H1 (cell line): ENCODE data around the gene POLA2. TPM values are rescaled to one million over a fixed set of nuclear protein-coding genes. Genes with fewer than 3 reads are reported as not detected.

Experiments used
- CTCF ChIA-PET: fragments of 300-600 bp; sonication (Branson Sonifier 250); formaldehyde crosslinking; loops from one replicate; lab custom pipeline; 2021; ENCODE audit not compliant: partially characterized antibody; lab: Charles Lee
- POLR2A ChIA-PET: fragments of 300-600 bp; sonication (Branson Sonifier 250); formaldehyde crosslinking; loops from one replicate; lab custom pipeline; 2021; ENCODE audit warnings: inconsistent platforms; ENCODE audit not compliant: partially characterized antibody; lab: Charles Lee
- DNase-seq, 2 experiments: peaks; one replicate each; pipeline versions ENCODE4 v3.0.0 to v3.0.0-alpha.2; 2010 to 2022; ENCODE audit warnings: low spot score in 2 of 2, low read depth in 1 of 2, mixed read lengths in 1 of 2
- FAIRE-seq: peaks from 2 replicates; lab custom pipeline; 2011; peaks lifted over from hg19 to GRCh38; lab: Jason Lieb, UNC
- H2AFZ ChIP-seq: 2 replicates; pipeline ENCODE4 v1.8.1; 2012; ENCODE audit warnings: low read length, inconsistent platforms
- H2AK5ac ChIP-seq: 2 replicates; pipeline ENCODE4 v1.6.1; 2013; ENCODE audit warnings: low read depth, low read length
- H2BK120ac ChIP-seq: replicated peaks from 2 replicates; pipeline ENCODE3; 2013; ENCODE audit warnings: low read depth, low read length, inconsistent platforms
- H2BK12ac ChIP-seq: 2 replicates; pipeline ENCODE4 v1.6.1; 2013; ENCODE audit warnings: low read depth, low read length
- H2BK15ac ChIP-seq: 2 replicates; pipeline ENCODE4 v1.6.1; 2013; ENCODE audit warnings: low read length
- H2BK20ac ChIP-seq: 2 replicates; pipeline ENCODE4 v1.6.1; 2013; ENCODE audit warnings: low read length
- H2BK5ac ChIP-seq: 2 replicates; pipeline ENCODE4 v1.6.1; 2013; ENCODE audit warnings: low read depth, low read length
- H3K14ac ChIP-seq: 2 replicates; pipeline ENCODE4 v1.6.1; 2013; ENCODE audit warnings: inconsistent platforms; ENCODE audit not compliant: insufficient read length
- H3K18ac ChIP-seq: 2 replicates; pipeline ENCODE4 v1.6.1; 2013; ENCODE audit warnings: low read length; ENCODE audit errors: extremely low read depth
- H3K23ac ChIP-seq: 2 replicates; pipeline ENCODE4 v1.6.1; 2013; ENCODE audit warnings: inconsistent platforms; ENCODE audit not compliant: insufficient read length
- H3K23me2 ChIP-seq: 2 replicates; pipeline ENCODE4 v1.6.1; 2013; ENCODE audit warnings: low read depth, low read length
- H3K27ac ChIP-seq: 2 replicates; pipeline ENCODE4 v1.6.1; 2011; ENCODE audit warnings: low read depth, low read length, inconsistent platforms
- H3K27me3 ChIP-seq, 4 experiments: replicated peaks in 1 of 4; 1 replicate in 1 of 4; 2 replicates in 3 of 4; pipeline versions ENCODE4 v1.6.1 to v1.8.1; 2011 to 2013; ENCODE audit warnings: low read length in 3 of 4, mild to moderate bottlenecking in 3 of 4, inconsistent platforms in 2 of 4, mixed read lengths in 2 of 4, moderate library complexity in 1 of 4; ENCODE audit not compliant: control insufficient read depth in 3 of 4, insufficient read depth in 3 of 4; ENCODE audit errors: extremely low read depth in 1 of 4
- H3K36me3 ChIP-seq, 4 experiments: 2 replicates each; pipeline versions ENCODE4 v1.6.1 to v1.8.1; 2011 to 2013; ENCODE audit warnings: mild to moderate bottlenecking in 4 of 4, low read length in 3 of 4, moderate library complexity in 2 of 4, control low read depth in 1 of 4, inconsistent platforms in 1 of 4; ENCODE audit not compliant: insufficient read depth in 4 of 4, control insufficient read depth in 2 of 4
- H3K4ac ChIP-seq: replicated peaks from 2 replicates; pipeline ENCODE3; 2013; ENCODE audit warnings: low read length, low read depth, mixed read lengths, inconsistent platforms; ENCODE audit not compliant: insufficient read length
- H3K4me1 ChIP-seq, 4 experiments: replicated peaks in 1 of 4; 1 replicate in 1 of 4; 2 replicates in 3 of 4; pipeline versions ENCODE4 v1.6.1 to v1.8.1; 2011 to 2013; ENCODE audit warnings: low read length in 3 of 4, inconsistent platforms in 2 of 4, mixed read lengths in 1 of 4; ENCODE audit not compliant: insufficient read depth in 4 of 4, control insufficient read depth in 3 of 4
- H3K4me2 ChIP-seq, 2 experiments: 2 replicates each; pipeline versions ENCODE4 v1.6.1 to v1.8.1; 2011 to 2013; ENCODE audit warnings: low read depth in 2 of 2, low read length in 2 of 2, control low read depth in 1 of 2, inconsistent platforms in 1 of 2, mild to moderate bottlenecking in 1 of 2; ENCODE audit not compliant: insufficient read depth in 1 of 2
- H3K4me3 ChIP-seq, 4 experiments: fragments of 200-600, 300-600 bp in 1 of 4; sonication (generic), shearing (Covaris generic), sonication (Bioruptor Twin) in 1 of 4; 2 replicates each; pipeline versions ENCODE4 v1.5.1 to v1.8.1; 2011 to 2016; ENCODE audit warnings: low read length in 4 of 4, low read depth in 3 of 4, control low read depth in 2 of 4, inconsistent platforms in 2 of 4, mild to moderate bottlenecking in 2 of 4, mixed read lengths in 1 of 4, moderate library complexity in 1 of 4; ENCODE audit not compliant: insufficient read depth in 2 of 4; ENCODE audit errors: extremely low read depth in 1 of 4
- H3K56ac ChIP-seq: replicated peaks from 2 replicates; pipeline ENCODE3; 2013; ENCODE audit warnings: low read depth, mild to moderate bottlenecking, mixed read lengths, low read length, inconsistent platforms; ENCODE audit not compliant: insufficient read length
- H3K79me1 ChIP-seq: 2 replicates; pipeline ENCODE4 v1.6.1; 2013; ENCODE audit warnings: low read depth, low read length, control low read depth
- H3K79me2 ChIP-seq, 2 experiments: 2 replicates each; pipeline versions ENCODE4 v1.6.1 to v1.8.1; 2012 to 2013; ENCODE audit warnings: low read length in 2 of 2, mild to moderate bottlenecking in 2 of 2, inconsistent platforms in 1 of 2; ENCODE audit not compliant: insufficient read depth in 2 of 2, control insufficient read depth in 1 of 2
- H3K9ac ChIP-seq, 4 experiments: replicated peaks in 1 of 4; 1 replicate in 1 of 4; 2 replicates in 3 of 4; pipeline versions ENCODE4 v1.6.1 to v1.8.1; 2011 to 2013; ENCODE audit warnings: low read depth in 3 of 4, low read length in 3 of 4, control low read depth in 2 of 4, mild to moderate bottlenecking in 2 of 4, moderate library complexity in 2 of 4, inconsistent platforms in 1 of 4; ENCODE audit errors: extremely low read depth in 1 of 4
- H3K9me3 ChIP-seq, 2 experiments: 2 replicates each; pipeline versions ENCODE4 v1.6.1 to v1.8.1; 2012 to 2013; ENCODE audit warnings: mild to moderate bottlenecking in 2 of 2, moderate library complexity in 2 of 2, control low read depth in 1 of 2, inconsistent platforms in 1 of 2, low read depth in 1 of 2, low read length in 1 of 2, mixed read lengths in 1 of 2; ENCODE audit not compliant: insufficient read depth in 2 of 2
- H4K20me1 ChIP-seq, 2 experiments: replicated peaks in 1 of 2; 2 replicates each; pipeline versions ENCODE3 to v1.8.1; 2011 to 2013; ENCODE audit warnings: inconsistent platforms in 2 of 2, low read length in 2 of 2, mild to moderate bottlenecking in 1 of 2; ENCODE audit not compliant: insufficient read depth in 2 of 2, control insufficient read depth in 1 of 2
- H4K5ac ChIP-seq: 2 replicates; pipeline ENCODE4 v1.6.1; 2013; ENCODE audit warnings: low read length, low read depth, mixed read lengths, inconsistent platforms; ENCODE audit not compliant: insufficient read length
- H4K8ac ChIP-seq: 2 replicates; pipeline ENCODE4 v1.8.0; 2013; ENCODE audit warnings: mild to moderate bottlenecking, moderate library complexity, low read length, inconsistent platforms; ENCODE audit not compliant: insufficient read depth; ENCODE audit errors: extremely low read depth
- H4K91ac ChIP-seq: replicated peaks from 2 replicates; pipeline ENCODE3; 2013; ENCODE audit warnings: low read length, mixed read lengths, inconsistent platforms; ENCODE audit not compliant: insufficient read length
- BACH1 ChIP-seq: IDR thresholded peaks from 2 replicates; pipeline ENCODE4 v1.6.1; 2012; ENCODE audit warnings: low read length, improper control_type of control experiment
- CHD1 ChIP-seq: IDR thresholded peaks from 2 replicates; pipeline ENCODE4 v1.6.1; 2012; ENCODE audit warnings: low read depth, low read length, improper control_type of control experiment
- GABPA ChIP-seq: IDR thresholded peaks from 2 replicates; pipeline ENCODE4 v1.6.1; 2011; ENCODE audit warnings: mild to moderate bottlenecking, low read length, moderate library complexity, borderline replicate concordance; ENCODE audit not compliant: insufficient read depth
- KDM5A ChIP-seq: fragments of 200-600 bp; IDR thresholded peaks from 2 replicates; pipeline ENCODE4 v1.7.1; 2012; ENCODE audit warnings: mild to moderate bottlenecking, low read length, inconsistent platforms, mixed read lengths
- PHF8 ChIP-seq: fragments of 200-600 bp; sonication (generic); conservative IDR thresholded peaks from 2 replicates; pipeline ENCODE4 v1.7.1; 2012; ENCODE audit warnings: low read depth, mild to moderate bottlenecking, inconsistent platforms, low read length, moderate library complexity
- SIX5 ChIP-seq: IDR thresholded peaks from 2 replicates; pipeline ENCODE4 v1.6.1; 2011; ENCODE audit warnings: mild to moderate bottlenecking, low read depth, low read length
- SUZ12 ChIP-seq: fragments of 200-600 bp; sonication (generic); IDR thresholded peaks from 2 replicates; pipeline ENCODE4 v1.6.1; 2012; ENCODE audit warnings: mild to moderate bottlenecking, inconsistent platforms, low read length, moderate library complexity, mixed read lengths
- WGBS, 2 experiments: shearing (Covaris generic) in 1 of 2; methylation state at CpG; one replicate each; pipeline versions ENCODE4 v1.1.6 to v1.1.7; 2013 to 2015; ENCODE audit warnings: low lambda C conversion rate in 2 of 2, mixed read lengths in 2 of 2, inconsistent platforms in 1 of 2, low coverage in 1 of 2, missing lambda C conversion rate in 1 of 2; ENCODE audit not compliant: insufficient replicate concordance in 2 of 2, insufficient coverage in 1 of 2, insufficient read length in 1 of 2; ENCODE audit errors: extremely low coverage in 1 of 2, missing lambda C conversion rate in 1 of 2; 5-methylcytosine and 5-hydroxymethylcytosine counted together
- polyA plus RNA-seq, 7 experiments: library from polyadenylated mRNA; depleted of rRNA in 3 of 7; stranded (reverse) in 5 of 7; unstranded in 2 of 7; fragments of >200 nt in 5 of 7; fragments of 200-250 nt in 2 of 7; gene quantifications; 1 replicate in 5 of 7; 2 replicates in 1 of 7; 4 replicates in 1 of 7; pipeline versions ENCODE4 v1.2.1 to v1.2.3, GENCODE V29; 2011 to 2013; ENCODE audit warnings: missing spikeins in 2 of 7, mixed read lengths in 2 of 7
- total RNA-seq: library from RNA; stranded (reverse); fragmentation: NEBNext Ultra II Directional; extraction: Animal tissue kit (Norgen Biotek cat#: 25700); gene quantifications from 2 replicates; pipeline ENCODE4 v1.2.1, GENCODE V29; 2021
- TF ChIP-seq, protein P1 (sequence below): IDR thresholded peaks from 2 replicates; pipeline ENCODE4 v1.6.1; 2011; ENCODE audit warnings: low read length, improper control_type of control experiment
- TF ChIP-seq, protein P2 (sequence below), 3 experiments: IDR thresholded peaks; 1 replicate in 2 of 3; 2 replicates in 1 of 3; pipeline versions ENCODE4 v1.5.1 to v1.6.1; 2011; ENCODE audit warnings: low read length in 3 of 3, mild to moderate bottlenecking in 3 of 3, inconsistent platforms in 2 of 3, low read depth in 1 of 3, moderate library complexity in 1 of 3; ENCODE audit not compliant: insufficient read depth in 1 of 3; ENCODE audit errors: control extremely low read depth in 1 of 3

Gene POLA2
- total and polyA plus RNA-seq, 2 of the 8 experiments (the other 6 are each of a cell fraction or from before 2014, with no cell fraction given): 31.2 to 55.9 TPM

DNA sequence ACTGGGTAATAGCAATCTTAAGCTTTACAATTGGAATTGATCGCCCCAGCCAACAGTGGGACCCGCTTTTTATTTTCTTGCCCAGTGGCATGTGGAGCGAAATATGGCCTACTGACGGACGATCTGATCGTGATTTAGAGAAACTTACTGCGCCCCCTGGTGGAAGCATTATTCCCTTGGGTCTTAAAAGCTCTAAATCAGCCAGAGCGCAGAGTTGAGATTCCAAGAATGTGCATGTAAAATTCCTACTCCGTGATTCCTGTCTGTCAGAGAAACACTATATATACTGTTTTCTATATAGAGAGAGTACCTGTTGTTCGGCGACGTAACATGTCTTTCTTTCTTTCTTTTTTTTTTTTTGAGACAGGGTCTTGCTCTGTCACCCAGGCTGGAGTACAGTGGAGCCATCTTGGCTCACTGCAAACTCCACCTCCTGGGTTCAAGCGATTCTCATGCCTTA is 68.2 kb downstream of the POLA2 start:
- 18% methylated on average over 13 of the region's 13 CpGs; no CpG with 5 or more reads in 1 of the 2 experiments for WGBS, 2 experiments
- Histone ChIP-seq H3K27me3 (no peaks in the 10 kb centered on the region; a peak in 1 of 7 replicates), H2BK15ac (no peak overlapping the region), H2BK20ac (no peak overlapping the region), H3K56ac (no peak overlapping the region), H3K4me1 (peaks cover 0 to 4% (median 2%) of the 10 kb centered on the region in 4 experiments; a peak in 3 of 7 replicates), H3K9ac (no peak overlapping the region), H3K4me2 (no peak overlapping the region; a peak in 1 of 4 replicates), H3K27ac (no peak overlapping the region), H3K4me3 (no peak overlapping the region), H3K18ac (no peak overlapping the region), H2BK120ac (no peak overlapping the region), H2AK5ac (no peak overlapping the region), H2BK5ac (no peak overlapping the region), H4K91ac (no peak overlapping the region), H2BK12ac (no peak overlapping the region), H3K9me3 (no peaks in the 10 kb centered on the region), H3K23me2 (peaks cover 3% of the 10 kb centered on the region), H3K4ac (no peak overlapping the region), H2AFZ (no peak overlapping the region), H4K5ac (no peak overlapping the region), H3K79me2 (peaks cover under 1 to 8% of the 10 kb centered on the region in 2 experiments; a peak in 3 of 4 replicates), H4K20me1 (no peaks in the 10 kb centered on the region), H3K14ac (no peak overlapping the region), H3K23ac (no peak overlapping the region), H4K8ac (no peak overlapping the region), H3K36me3 (no peaks in the 10 kb centered on the region), H3K79me1 (peaks cover 4% of the 10 kb centered on the region)
- ChIA-PET CTCF (interaction anchor here (0.6 to 52.8 kb wide), 34 partner anchors 8 to 1649 kb away, joined by 3 to 1179 read pairs (median 4); partner anchors contain the start of genes CDC42EP2, POLA2 and TM7SF2), POLR2A (interaction anchor here (0.6 to 20.9 kb wide), 14 partner anchors 9 to 170 kb away, joined by 3 to 208 read pairs (median 4); partner anchors contain the start of genes CDC42EP2 and NEAT1)
- peak in 1 of 2 experiments; percentile 91 for DNase-seq
- no peak for FAIRE-seq
- TF ChIP-seq BACH1 (no peak), CHD1 (no peak), GABPA (no peak), KDM5A (no peak), SUZ12 (no peak), SIX5 (no peak), PHF8 (no peak)
- TF ChIP-seq, protein P1, sequence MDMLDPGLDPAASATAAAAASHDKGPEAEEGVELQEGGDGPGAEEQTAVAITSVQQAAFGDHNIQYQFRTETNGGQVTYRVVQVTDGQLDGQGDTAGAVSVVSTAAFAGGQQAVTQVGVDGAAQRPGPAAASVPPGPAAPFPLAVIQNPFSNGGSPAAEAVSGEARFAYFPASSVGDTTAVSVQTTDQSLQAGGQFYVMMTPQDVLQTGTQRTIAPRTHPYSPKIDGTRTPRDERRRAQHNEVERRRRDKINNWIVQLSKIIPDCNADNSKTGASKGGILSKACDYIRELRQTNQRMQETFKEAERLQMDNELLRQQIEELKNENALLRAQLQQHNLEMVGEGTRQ: no peak
- TF ChIP-seq, protein P2, sequence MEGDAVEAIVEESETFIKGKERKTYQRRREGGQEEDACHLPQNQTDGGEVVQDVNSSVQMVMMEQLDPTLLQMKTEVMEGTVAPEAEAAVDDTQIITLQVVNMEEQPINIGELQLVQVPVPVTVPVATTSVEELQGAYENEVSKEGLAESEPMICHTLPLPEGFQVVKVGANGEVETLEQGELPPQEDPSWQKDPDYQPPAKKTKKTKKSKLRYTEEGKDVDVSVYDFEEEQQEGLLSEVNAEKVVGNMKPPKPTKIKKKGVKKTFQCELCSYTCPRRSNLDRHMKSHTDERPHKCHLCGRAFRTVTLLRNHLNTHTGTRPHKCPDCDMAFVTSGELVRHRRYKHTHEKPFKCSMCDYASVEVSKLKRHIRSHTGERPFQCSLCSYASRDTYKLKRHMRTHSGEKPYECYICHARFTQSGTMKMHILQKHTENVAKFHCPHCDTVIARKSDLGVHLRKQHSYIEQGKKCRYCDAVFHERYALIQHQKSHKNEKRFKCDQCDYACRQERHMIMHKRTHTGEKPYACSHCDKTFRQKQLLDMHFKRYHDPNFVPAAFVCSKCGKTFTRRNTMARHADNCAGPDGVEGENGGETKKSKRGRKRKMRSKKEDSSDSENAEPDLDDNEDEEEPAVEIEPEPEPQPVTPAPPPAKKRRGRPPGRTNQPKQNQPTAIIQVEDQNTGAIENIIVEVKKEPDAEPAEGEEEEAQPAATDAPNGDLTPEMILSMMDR (IDR thresholded peaks at IDR 0.05; ENCODE audit: control extremely low read depth in 1 of 3, insufficient read depth in 1 of 3, low read depth in 1 of 3, low read length in 3 of 3): peak; percentile 29 to 79 (median 77)
